Trophoblast cell (in vitro differentiated cells and primary cell): ENCODE measurements around the gene ABCA13.

ENCODE experiments used
- DNase-seq, 2 donors: peaks; one replicate each; pipeline ENCODE4 v3.0.0-alpha.2; 2016
- H2AFZ ChIP-seq: 2 replicates; pipeline ENCODE4 v1.6.1; 2013; ENCODE audit warnings: low read length, moderate library complexity, mild to moderate bottlenecking; ENCODE audit not compliant: insufficient read depth, poor library complexity
- H2AK5ac ChIP-seq: 2 replicates; pipeline ENCODE4 v1.6.1; 2013; ENCODE audit warnings: mild to moderate bottlenecking, low read length
- H2BK120ac ChIP-seq: 2 replicates; pipeline ENCODE4 v1.6.1; 2013; ENCODE audit warnings: low read length, mild to moderate bottlenecking, moderate library complexity; ENCODE audit not compliant: insufficient read depth, poor library complexity
- H2BK12ac ChIP-seq: 2 replicates; pipeline ENCODE4 v1.6.1; 2013; ENCODE audit warnings: mild to moderate bottlenecking, low read length, moderate library complexity
- H2BK5ac ChIP-seq: 2 replicates; pipeline ENCODE4 v1.6.1; 2013; ENCODE audit warnings: low read length, low read depth, moderate library complexity, mild to moderate bottlenecking; ENCODE audit not compliant: poor library complexity
- H3K14ac ChIP-seq: 2 replicates; pipeline ENCODE4 v1.6.1; 2013; ENCODE audit warnings: mild to moderate bottlenecking, low read length
- H3K18ac ChIP-seq: 2 replicates; pipeline ENCODE4 v1.6.1; 2013; ENCODE audit warnings: mild to moderate bottlenecking, low read length
- H3K23ac ChIP-seq: 2 replicates; pipeline ENCODE4 v1.6.1; 2013; ENCODE audit warnings: low read length
- H3K27ac ChIP-seq: 2 replicates; pipeline ENCODE4 v1.5.1; 2013; ENCODE audit warnings: low read depth, mild to moderate bottlenecking, inconsistent platforms, low read length, moderate library complexity
- H3K27me3 ChIP-seq: 2 replicates; pipeline ENCODE4 v1.6.1; 2013; ENCODE audit warnings: inconsistent platforms, mild to moderate bottlenecking, low read length, moderate library complexity; ENCODE audit not compliant: insufficient read depth
- H3K36me3 ChIP-seq, 2 experiments: 1 replicate in 1 of 2; 2 replicates in 1 of 2; pipeline ENCODE4 v1.6.1; 2013; ENCODE audit warnings: low read length in 2 of 2, mild to moderate bottlenecking in 2 of 2, moderate library complexity in 1 of 2; ENCODE audit not compliant: insufficient read depth in 2 of 2, control insufficient read depth in 1 of 2
- H3K4ac ChIP-seq: 2 replicates; pipeline ENCODE4 v1.6.1; 2013; ENCODE audit warnings: low read depth, mild to moderate bottlenecking, low read length, moderate library complexity
- H3K4me1 ChIP-seq, 2 experiments: 1 replicate in 1 of 2; 2 replicates in 1 of 2; pipeline ENCODE4 v1.6.1; 2013; ENCODE audit warnings: low read length in 2 of 2, mild to moderate bottlenecking in 2 of 2, moderate library complexity in 1 of 2; ENCODE audit not compliant: insufficient read depth in 2 of 2, control insufficient read depth in 1 of 2
- H3K4me2 ChIP-seq: 2 replicates; pipeline ENCODE4 v1.6.1; 2013; ENCODE audit warnings: inconsistent platforms, mild to moderate bottlenecking, low read length, moderate library complexity
- H3K4me3 ChIP-seq: 2 replicates; pipeline ENCODE4 v1.5.1; 2013; ENCODE audit warnings: mild to moderate bottlenecking, low read depth, low read length, inconsistent platforms
- H3K79me1 ChIP-seq: one replicate; pipeline ENCODE4 v1.6.1; 2013; ENCODE audit warnings: low read length
- H3K79me2 ChIP-seq: 2 replicates; pipeline ENCODE4 v1.6.1; 2013; ENCODE audit warnings: low read length, mild to moderate bottlenecking; ENCODE audit not compliant: control insufficient read depth, insufficient read depth, poor library complexity
- H3K9ac ChIP-seq: 2 replicates; pipeline ENCODE4 v1.6.1; 2013; ENCODE audit warnings: mild to moderate bottlenecking, low read length
- H3K9me3 ChIP-seq: 2 replicates; pipeline ENCODE4 v1.6.1; 2013; ENCODE audit warnings: low read depth, mild to moderate bottlenecking, control low read depth, inconsistent platforms, low read length; ENCODE audit not compliant: insufficient read depth
- H4K12ac ChIP-seq: 2 replicates; pipeline ENCODE4 v1.6.1; 2013; ENCODE audit warnings: low read depth, mild to moderate bottlenecking, low read length, moderate library complexity
- H4K8ac ChIP-seq: 2 replicates; pipeline ENCODE4 v1.6.1; 2013; ENCODE audit warnings: low read depth, mild to moderate bottlenecking, low read length, moderate library complexity
- H4K91ac ChIP-seq: one replicate; pipeline ENCODE4 v1.6.1; 2013; ENCODE audit warnings: low read depth, mild to moderate bottlenecking, low read length, moderate library complexity
- WGBS: extraction: QIAGEN DNeasy Blood & Tissue Kit; methylation state at CpG from one replicate; pipeline ENCODE4 v1.1.7; 2013; ENCODE audit warnings: missing lambda C conversion rate; ENCODE audit not compliant: insufficient read length, insufficient coverage; ENCODE audit errors: extremely low coverage; 5-methylcytosine and 5-hydroxymethylcytosine counted together

The ABCA13 gene

GRCh38 chr7:48658138-48658537 is 486.9 kb downstream of the ABCA13 start:
- no peak overlapping the region for H3K18ac ChIP-seq
- no peak for DNase-seq
- WGBS = no CpG with 5 or more reads among the region's 2 CpGs

GRCh38 chr7:48660306-48660870 is 489.1 kb downstream of the ABCA13 start:
- Histone ChIP-seq H2BK5ac (no peak overlapping the region), H3K36me3 (no peaks in the 10 kb centered on the region), H3K23ac (no peak overlapping the region), H3K9me3 (no peaks in the 10 kb centered on the region), H4K8ac (no peak overlapping the region), H4K12ac (no peak overlapping the region), H2AK5ac (no peak overlapping the region), H3K18ac (no peak overlapping the region), H3K4me2 (no peak overlapping the region), H3K4me1 (no peaks in the 10 kb centered on the region), H3K79me1 (no peaks in the 10 kb centered on the region), H2BK12ac (no peak overlapping the region), H3K9ac (no peak overlapping the region), H3K14ac (no peak overlapping the region), H2BK120ac (no peak overlapping the region), H2AFZ (no peak overlapping the region), H3K4ac (no peak overlapping the region), H3K79me2 (no peaks in the 10 kb centered on the region), H3K4me3 (no peak overlapping the region), H3K27ac (no peak overlapping the region), H4K91ac (no peak overlapping the region), H3K27me3 (no peaks in the 10 kb centered on the region)
- DNase-seq = no peak
- no CpG with 5 or more reads among the region's 5 CpGs for WGBS

More at GRCh38 chr7:48658138-48658537, 486.9 kb downstream of the ABCA13 start:
- Histone ChIP-seq H3K4me3 (no peak overlapping the region), H3K14ac (no peak overlapping the region), H3K27me3 (no peaks in the 10 kb centered on the region), H2AFZ (no peak overlapping the region), H3K79me2 (no peaks in the 10 kb centered on the region), H3K9ac (no peak overlapping the region), H3K23ac (no peak overlapping the region), H3K4ac (no peak overlapping the region), H2BK120ac (no peak overlapping the region), H4K12ac (no peak overlapping the region), H3K9me3 (no peaks in the 10 kb centered on the region), H2BK12ac (no peak overlapping the region), H3K4me1 (no peaks in the 10 kb centered on the region), H3K36me3 (no peaks in the 10 kb centered on the region), H4K8ac (no peak overlapping the region), H2AK5ac (no peak overlapping the region), H3K4me2 (no peak overlapping the region), H2BK5ac (no peak overlapping the region), H3K79me1 (no peaks in the 10 kb centered on the region), H3K27ac (no peak overlapping the region), H4K91ac (no peak overlapping the region)

GRCh38 chr7:48664241-48664640 is 493.0 kb downstream of the ABCA13 start:
- H3K36me3 ChIP-seq = no peaks in the 10 kb centered on the region
- no peak overlapping the region for H3K4ac ChIP-seq
- DNase-seq = no peak
- H3K79me2 ChIP-seq = no peaks in the 10 kb centered on the region
- H3K18ac ChIP-seq = no peak overlapping the region
- no peak overlapping the region for H3K27ac ChIP-seq
- H3K4me2 ChIP-seq = no peak overlapping the region
- no peak overlapping the region for H2AFZ ChIP-seq
- no peak overlapping the region for H4K12ac ChIP-seq
- H2AK5ac ChIP-seq = no peak overlapping the region
- no peak overlapping the region for H2BK12ac ChIP-seq
- H3K4me3 ChIP-seq = no peak overlapping the region
- no peaks in the 10 kb centered on the region for H3K9me3 ChIP-seq
- H4K8ac ChIP-seq = no peak overlapping the region
- no peak overlapping the region for H3K9ac ChIP-seq
- no peak overlapping the region for H4K91ac ChIP-seq
- H3K14ac ChIP-seq = no peak overlapping the region
- H3K4me1 ChIP-seq = no peaks in the 10 kb centered on the region
- no peaks in the 10 kb centered on the region for H3K79me1 ChIP-seq
- no peak overlapping the region for H2BK5ac ChIP-seq
- H3K27me3 ChIP-seq = no peaks in the 10 kb centered on the region
- no peak overlapping the region for H3K23ac ChIP-seq
- no peak overlapping the region for H2BK120ac ChIP-seq
- WGBS = no CpG with 5 or more reads among the region's 4 CpGs

- no peak overlapping the region for H3K27ac ChIP-seq
- no peaks in the 10 kb centered on the region for H3K4me1 ChIP-seq
- H3K23ac ChIP-seq = no peak overlapping the region
- WGBS = no CpG with 5 or more reads among the region's 4 CpGs
- H3K9me3 ChIP-seq = no peaks in the 10 kb centered on the region
- no peak overlapping the region for H2BK120ac ChIP-seq
- H3K79me1 ChIP-seq = no peaks in the 10 kb centered on the region
- H3K18ac ChIP-seq = no peak overlapping the region
- no peak overlapping the region for H2AK5ac ChIP-seq
- H3K36me3 ChIP-seq = no peaks in the 10 kb centered on the region
- no peak overlapping the region for H3K14ac ChIP-seq
- H2BK5ac ChIP-seq = no peak overlapping the region
- H4K12ac ChIP-seq = no peak overlapping the region
- DNase-seq = no peak
- H2BK12ac ChIP-seq = no peak overlapping the region
- H3K27me3 ChIP-seq = no peaks in the 10 kb centered on the region
- no peak overlapping the region for H2AFZ ChIP-seq
- H3K4ac ChIP-seq = no peak overlapping the region
- no peak overlapping the region for H4K91ac ChIP-seq
- no peak overlapping the region for H4K8ac ChIP-seq
- no peak overlapping the region for H3K9ac ChIP-seq
- H3K79me2 ChIP-seq = no peaks in the 10 kb centered on the region
- no peak overlapping the region for H3K4me3 ChIP-seq
- no peak overlapping the region for H3K4me2 ChIP-seq
Observed at GRCh38 chr7:48665353-48666135, 494.3 kb downstream of the ABCA13 start.
